ENCODE measurements around the gene MLXIP. TPM values are rescaled to one million over a fixed set of nuclear protein-coding genes. Genes with fewer than 3 reads are reported as not detected.

Gene MLXIP
- total and polyA plus RNA-seq, 2 of the 8 experiments (the other 6 are each of a cell fraction or from before 2014, with no cell fraction given): 5.5 to 40.5 TPM

GRCh38 chr12:122185494-122186082 lies 107.0 kb downstream of the MLXIP start:
- WGBS, 2 experiments (ENCODE audit: extremely low coverage in 1 of 2, insufficient coverage in 1 of 2, insufficient read length in 1 of 2, insufficient replicate concordance in 2 of 2, low coverage in 1 of 2, low lambda C conversion rate in 2 of 2, missing lambda C conversion rate in 1 of 2): 88% methylated on average over 7 of the region's 10 CpGs; no CpG with 5 or more reads in 1 of the 2 experiments
- Histone ChIP-seq H4K91ac (replicated peaks; ENCODE audit: insufficient read length, low read length) (no peak overlapping the region), H3K56ac (replicated peaks; ENCODE audit: insufficient read length, low read depth, low read length) (no peak overlapping the region), H3K18ac (ENCODE audit: extremely low read depth, low read length) (no peak overlapping the region; the same call in 1 of the 2 replicates), H2AK5ac (ENCODE audit: low read depth, low read length) (no peak overlapping the region), H4K5ac (ENCODE audit: insufficient read length, low read depth, low read length) (no peak overlapping the region), H2BK120ac (replicated peaks; ENCODE audit: low read depth, low read length) (no peak overlapping the region), H2BK12ac (ENCODE audit: low read depth, low read length) (peak overlapping the region; percentile 17; the same call in 1 of the 2 replicates), H3K4me2 (ENCODE audit: insufficient read depth in 1 of 2, low read depth in 2 of 2, low read length in 2 of 2) (no peak overlapping the region), H3K79me2 (ENCODE audit: control insufficient read depth in 1 of 2, insufficient read depth in 2 of 2, low read length in 2 of 2) (no peaks in the 10 kb centered on the region), H3K14ac (ENCODE audit: insufficient read length) (no peak overlapping the region), H3K9me3 (ENCODE audit: insufficient read depth in 2 of 2, low read depth in 1 of 2, low read length in 1 of 2) (no peaks in the 10 kb centered on the region), H3K4me3 (ENCODE audit: extremely low read depth in 1 of 4, insufficient read depth in 2 of 4, low read depth in 3 of 4, low read length in 4 of 4) (no peak overlapping the region), H3K23ac (ENCODE audit: insufficient read length) (no peak overlapping the region), H2BK15ac (ENCODE audit: low read length) (no peak overlapping the region), H3K4me1 (replicated peaks in 1 of 4; ENCODE audit: control insufficient read depth in 3 of 4, insufficient read depth in 4 of 4, low read length in 3 of 4) (peaks cover 0 to 4% (median 2%) of the 10 kb centered on the region in 4 experiments; a peak in 3 of 7 replicates), H3K23me2 (ENCODE audit: low read depth, low read length) (peaks cover 4% of the 10 kb centered on the region; the same call in 1 of the 2 replicates), H2BK5ac (ENCODE audit: low read depth, low read length) (no peak overlapping the region), H2BK20ac (ENCODE audit: low read length) (no peak overlapping the region), H3K27ac (ENCODE audit: low read depth, low read length) (no peak overlapping the region), H2AFZ (ENCODE audit: low read length) (no peak overlapping the region), H3K27me3 (replicated peaks in 1 of 4; ENCODE audit: control insufficient read depth in 3 of 4, extremely low read depth in 1 of 4, insufficient read depth in 3 of 4, low read length in 3 of 4) (peaks cover 0 to 6% (median 2%) of the 10 kb centered on the region in 4 experiments; a peak in 5 of 7 replicates), H4K8ac (ENCODE audit: extremely low read depth, insufficient read depth, low read length) (no peak overlapping the region), H3K79me1 (ENCODE audit: low read depth, low read length) (no peaks in the 10 kb centered on the region), H3K4ac (replicated peaks; ENCODE audit: insufficient read length, low read depth, low read length) (no peak overlapping the region), H3K9ac (replicated peaks in 1 of 4; ENCODE audit: extremely low read depth in 1 of 4, low read depth in 3 of 4, low read length in 3 of 4) (no peak overlapping the region), H3K36me3 (ENCODE audit: control insufficient read depth in 2 of 4, insufficient read depth in 4 of 4, low read length in 3 of 4) (no peaks in the 10 kb centered on the region), H4K20me1 (replicated peaks in 1 of 2; ENCODE audit: control insufficient read depth in 1 of 2, insufficient read depth in 2 of 2, low read length in 2 of 2) (no peaks in the 10 kb centered on the region)
- POLR2A ChIA-PET (ENCODE audit: partially characterized antibody): interaction anchor here (1.0 kb wide), 1 partner anchor 20 kb away, joined by 3 read pairs; no protein-coding TSS in a partner anchor
- CTCF ChIA-PET (ENCODE audit: partially characterized antibody): interaction anchor here (1.1 kb wide), 1 partner anchor 39 kb away, joined by 3 read pairs; no protein-coding TSS in a partner anchor
- FAIRE-seq (no peak), DNase-seq (ENCODE audit: low read depth in 1 of 2, low spot score in 2 of 2) (no peak)
- TF ChIP-seq SP1 (IDR thresholded peaks at IDR 0.05; ENCODE audit: low read depth, low read length) (no peak), SRF (IDR thresholded peaks at IDR 0.05; ENCODE audit: low read depth, low read length) (no peak), RBBP5 (IDR thresholded peaks at IDR 0.05; ENCODE audit: borderline replicate concordance, low read depth, low read length) (no peak)
